SU-DHL-6 (cell line): ENCODE measurements around the gene NTRK2.

Experiments used
- H2AFZ ChIP-seq: fragments of 200-600 bp; sonication (generic); 2 replicates; pipeline ENCODE4 v1.6.1; 2014; ENCODE audit warnings: low read depth, mild to moderate bottlenecking, moderate library complexity, mixed read lengths, antibody characterized with exemption, low read length; ENCODE audit not compliant: severe bottlenecking
- H3F3A ChIP-seq: fragments of 200-600 bp; shearing (Covaris generic); 2 replicates; pipeline ENCODE4 v1.6.0; 2016; ENCODE audit warnings: antibody characterized with exemption, mild to moderate bottlenecking; ENCODE audit not compliant: insufficient read depth
- H3K27ac ChIP-seq: fragments of 200-600 bp; sonication (generic); 2 replicates; pipeline ENCODE4 v1.5.1; 2016; ENCODE audit warnings: low read depth, mild to moderate bottlenecking, low read length, moderate library complexity, mixed read lengths
- H3K27me3 ChIP-seq: fragments of 200-600 bp; sonication (generic), shearing (Covaris generic); 2 replicates; pipeline ENCODE4 v1.6.0; 2014; ENCODE audit warnings: mild to moderate bottlenecking, low read length
- H3K36me3 ChIP-seq: fragments of 200-600 bp; sonication (generic); 2 replicates; pipeline ENCODE4 v1.6.1; 2014; ENCODE audit warnings: mild to moderate bottlenecking, low read length, mixed read lengths
- H3K4me2 ChIP-seq: fragments of 300-600, 200-600 bp; shearing (Covaris generic), sonication (generic); 2 replicates; pipeline ENCODE4 v1.6.0; 2014; ENCODE audit warnings: low read length, low read depth, mild to moderate bottlenecking; ENCODE audit not compliant: poor library complexity, severe bottlenecking
- H3K4me3 ChIP-seq: fragments of 200-600 bp; sonication (generic); 2 replicates; pipeline ENCODE4 v1.5.1; 2014; ENCODE audit warnings: antibody characterized with exemption, low read length, mild to moderate bottlenecking, mixed read lengths; ENCODE audit not compliant: insufficient read depth, poor library complexity, severe bottlenecking
- H3K79me2 ChIP-seq: fragments of 200-600 bp; sonication (generic); 2 replicates; pipeline ENCODE4 v1.6.1; 2014; ENCODE audit warnings: mild to moderate bottlenecking, low read length, moderate library complexity; ENCODE audit not compliant: insufficient read depth
- H3K9ac ChIP-seq: fragments of 200-600 bp; sonication (generic); 2 replicates; pipeline ENCODE4 v1.7.0; 2014; ENCODE audit warnings: mild to moderate bottlenecking, low read length
- H3K9me2 ChIP-seq: fragments of 200-600 bp; sonication (generic); replicated peaks from 2 replicates; pipeline ENCODE4 v1.6.1; 2014; ENCODE audit warnings: low read length; ENCODE audit not compliant: insufficient read depth
- H3K9me3 ChIP-seq: fragments of 200-600 bp; sonication (generic); 2 replicates; pipeline ENCODE4 v1.6.1; 2014; ENCODE audit warnings: low read length, mixed read lengths; ENCODE audit not compliant: insufficient read depth
- H4K20me1 ChIP-seq: fragments of 200-600 bp; sonication (generic); 2 replicates; pipeline ENCODE4 v1.6.1; 2014; ENCODE audit warnings: low read depth, mild to moderate bottlenecking, antibody characterized with exemption, low read length, moderate library complexity, mixed read lengths
- EZH2phosphoT487 ChIP-seq: fragments of 200-600 bp; sonication (generic), shearing (Covaris generic); conservative IDR thresholded peaks from 2 replicates; pipeline ENCODE4 v1.6.1; 2018; ENCODE audit warnings: mild to moderate bottlenecking, antibody characterized with exemption, low read length, moderate library complexity, mixed read lengths
- TF ChIP-seq, protein P1 (sequence below): fragments of 200-600 bp; sonication (generic); IDR thresholded peaks from one replicate; pipeline ENCODE4 v1.5.1; 2017; ENCODE audit warnings: antibody characterized with exemption, mild to moderate bottlenecking, low read length, moderate library complexity; ENCODE audit not compliant: insufficient read depth, poor library complexity, severe bottlenecking

Gene NTRK2

DNA sequence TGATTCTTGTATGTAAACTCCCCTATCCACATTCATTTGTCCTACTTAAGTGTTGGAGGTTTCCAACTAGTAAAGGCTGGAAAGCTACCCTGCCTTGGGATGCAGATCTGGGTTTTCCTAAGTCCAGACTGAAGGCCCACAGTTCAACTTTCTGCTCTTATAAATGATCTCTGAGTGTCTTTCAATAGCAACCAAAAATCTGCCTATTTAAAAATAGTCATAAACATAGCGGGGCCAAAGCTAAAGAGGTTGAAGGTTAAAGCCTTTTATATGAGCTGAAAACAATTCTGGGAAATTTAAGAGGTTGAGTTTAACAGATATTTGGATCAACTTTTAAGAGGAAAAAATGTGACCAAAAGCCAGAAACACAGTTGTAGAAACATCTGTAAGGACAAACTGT lies 87.2 kb downstream of the NTRK2 start:
- Histone ChIP-seq H3K27ac (no peak overlapping the region), H3K4me3 (no peak overlapping the region)
- TF ChIP-seq, protein P1, sequence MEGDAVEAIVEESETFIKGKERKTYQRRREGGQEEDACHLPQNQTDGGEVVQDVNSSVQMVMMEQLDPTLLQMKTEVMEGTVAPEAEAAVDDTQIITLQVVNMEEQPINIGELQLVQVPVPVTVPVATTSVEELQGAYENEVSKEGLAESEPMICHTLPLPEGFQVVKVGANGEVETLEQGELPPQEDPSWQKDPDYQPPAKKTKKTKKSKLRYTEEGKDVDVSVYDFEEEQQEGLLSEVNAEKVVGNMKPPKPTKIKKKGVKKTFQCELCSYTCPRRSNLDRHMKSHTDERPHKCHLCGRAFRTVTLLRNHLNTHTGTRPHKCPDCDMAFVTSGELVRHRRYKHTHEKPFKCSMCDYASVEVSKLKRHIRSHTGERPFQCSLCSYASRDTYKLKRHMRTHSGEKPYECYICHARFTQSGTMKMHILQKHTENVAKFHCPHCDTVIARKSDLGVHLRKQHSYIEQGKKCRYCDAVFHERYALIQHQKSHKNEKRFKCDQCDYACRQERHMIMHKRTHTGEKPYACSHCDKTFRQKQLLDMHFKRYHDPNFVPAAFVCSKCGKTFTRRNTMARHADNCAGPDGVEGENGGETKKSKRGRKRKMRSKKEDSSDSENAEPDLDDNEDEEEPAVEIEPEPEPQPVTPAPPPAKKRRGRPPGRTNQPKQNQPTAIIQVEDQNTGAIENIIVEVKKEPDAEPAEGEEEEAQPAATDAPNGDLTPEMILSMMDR = no peak
- no peak for TF ChIP-seq EZH2phosphoT487

DNA sequence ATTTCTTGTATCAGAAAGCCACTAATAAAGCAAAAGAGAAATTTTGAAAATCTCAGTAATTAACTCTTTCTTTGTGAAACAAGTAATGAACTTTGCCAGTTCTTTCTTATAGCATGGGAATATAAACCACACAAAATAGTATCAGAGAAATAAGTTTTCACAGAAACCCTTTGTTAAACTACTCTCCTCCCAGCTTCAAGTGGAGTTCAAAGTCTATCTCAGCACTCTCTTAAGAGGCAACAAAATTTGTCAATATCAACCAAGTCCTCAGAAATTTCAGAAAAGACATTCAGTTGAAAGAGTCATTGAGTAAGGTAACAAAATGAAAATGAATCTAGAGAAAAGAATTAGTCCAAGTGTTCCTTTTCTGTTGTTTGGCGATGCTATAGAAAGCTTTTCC lies 89.3 kb downstream of the NTRK2 start:
- Histone ChIP-seq H2AFZ (no peak overlapping the region), H3K9ac (no peak overlapping the region), H3K9me2 (no peaks in the 10 kb centered on the region), H3K36me3 (no peaks in the 10 kb centered on the region), H4K20me1 (no peaks in the 10 kb centered on the region), H3K27ac (no peak overlapping the region), H3F3A (no peaks in the 10 kb centered on the region), H3K79me2 (no peaks in the 10 kb centered on the region), H3K9me3 (no peaks in the 10 kb centered on the region), H3K4me3 (no peak overlapping the region), H3K27me3 (no peaks in the 10 kb centered on the region), H3K4me2 (no peak overlapping the region)
- TF ChIP-seq, protein P1 = no peak
- TF ChIP-seq EZH2phosphoT487 = no peak

More for the DNA sequence above, 87.2 kb downstream of the NTRK2 start:
- no peaks in the 10 kb centered on the region for H3K79me2 ChIP-seq
- no peaks in the 10 kb centered on the region for H3K9me3 ChIP-seq
- no peak overlapping the region for H2AFZ ChIP-seq
- no peaks in the 10 kb centered on the region for H3F3A ChIP-seq
- H4K20me1 ChIP-seq = no peaks in the 10 kb centered on the region
- H3K9ac ChIP-seq = no peak overlapping the region
- H3K27me3 ChIP-seq = no peaks in the 10 kb centered on the region
- no peaks in the 10 kb centered on the region for H3K36me3 ChIP-seq
- no peaks in the 10 kb centered on the region for H3K9me2 ChIP-seq
- no peak overlapping the region for H3K4me2 ChIP-seq

DNA sequence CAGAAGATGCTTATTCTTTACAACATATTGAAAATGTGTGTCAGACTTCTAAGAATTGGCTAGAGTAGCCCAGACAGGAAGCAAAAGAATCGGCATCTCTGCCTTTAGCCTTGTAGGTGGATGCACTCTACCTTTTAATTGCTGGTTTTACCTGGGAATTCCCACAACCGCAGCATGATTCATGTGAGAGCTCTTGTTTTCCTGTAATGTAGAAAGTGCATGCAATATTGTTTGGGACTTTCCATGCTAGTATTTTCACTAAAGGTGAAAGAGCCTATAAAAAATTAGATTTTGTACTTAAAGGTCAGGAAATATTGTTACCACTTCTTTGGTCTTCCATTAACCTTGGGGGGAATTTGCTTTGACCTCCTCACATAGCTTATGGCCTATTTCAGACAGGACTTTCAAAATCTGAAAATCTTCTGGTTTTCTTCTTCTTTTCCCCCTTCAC lies 89.8 kb downstream of the NTRK2 start:
- no peaks in the 10 kb centered on the region for H3K79me2 ChIP-seq
- H3K27me3 ChIP-seq = no peaks in the 10 kb centered on the region
- TF ChIP-seq, protein P1 = no peak
- no peak for TF ChIP-seq EZH2phosphoT487
- H3K27ac ChIP-seq = no peak overlapping the region
- H3K4me2 ChIP-seq = no peak overlapping the region
- H4K20me1 ChIP-seq = no peaks in the 10 kb centered on the region
- no peak overlapping the region for H2AFZ ChIP-seq
- H3K36me3 ChIP-seq = no peaks in the 10 kb centered on the region
- H3F3A ChIP-seq = no peaks in the 10 kb centered on the region
- no peak overlapping the region for H3K4me3 ChIP-seq
- H3K9me3 ChIP-seq = no peaks in the 10 kb centered on the region
- H3K9ac ChIP-seq = no peak overlapping the region
- no peaks in the 10 kb centered on the region for H3K9me2 ChIP-seq
